Suprapubic skin (tissue), 4 donors: ENCODE data around the gene PTTG1IP.

Experiments
- CTCF ChIP-seq, 2 donors: fragments of 200-600 bp in 1 of 2; fragments of 450-650 bp in 1 of 2; sonication (generic) in 1 of 2; IDR thresholded peaks; one replicate each; pipeline ENCODE4 v1.5.1; 2016 to 2019; ENCODE audit warnings: antibody characterized with exemption in 2 of 2, mild to moderate bottlenecking in 1 of 2, moderate library complexity in 1 of 2
- EP300 ChIP-seq: sonication (generic); formaldehyde crosslinking; IDR thresholded peaks from one replicate; pipeline ENCODE4 v1.6.1; 2017; ENCODE audit warnings: antibody characterized with exemption
- POLR2A ChIP-seq, 2 donors: fragments of 450-650 bp; IDR thresholded peaks; one replicate each; pipeline ENCODE4 v1.6.1; 2017; ENCODE audit warnings: antibody characterized with exemption in 2 of 2, mild to moderate bottlenecking in 2 of 2, moderate library complexity in 2 of 2
- POLR2AphosphoS5 ChIP-seq, 3 donors: sonication (generic); formaldehyde crosslinking; IDR thresholded peaks; one replicate each; pipeline ENCODE4 v1.6.1; 2017; ENCODE audit warnings: antibody characterized with exemption in 3 of 3

DNA sequence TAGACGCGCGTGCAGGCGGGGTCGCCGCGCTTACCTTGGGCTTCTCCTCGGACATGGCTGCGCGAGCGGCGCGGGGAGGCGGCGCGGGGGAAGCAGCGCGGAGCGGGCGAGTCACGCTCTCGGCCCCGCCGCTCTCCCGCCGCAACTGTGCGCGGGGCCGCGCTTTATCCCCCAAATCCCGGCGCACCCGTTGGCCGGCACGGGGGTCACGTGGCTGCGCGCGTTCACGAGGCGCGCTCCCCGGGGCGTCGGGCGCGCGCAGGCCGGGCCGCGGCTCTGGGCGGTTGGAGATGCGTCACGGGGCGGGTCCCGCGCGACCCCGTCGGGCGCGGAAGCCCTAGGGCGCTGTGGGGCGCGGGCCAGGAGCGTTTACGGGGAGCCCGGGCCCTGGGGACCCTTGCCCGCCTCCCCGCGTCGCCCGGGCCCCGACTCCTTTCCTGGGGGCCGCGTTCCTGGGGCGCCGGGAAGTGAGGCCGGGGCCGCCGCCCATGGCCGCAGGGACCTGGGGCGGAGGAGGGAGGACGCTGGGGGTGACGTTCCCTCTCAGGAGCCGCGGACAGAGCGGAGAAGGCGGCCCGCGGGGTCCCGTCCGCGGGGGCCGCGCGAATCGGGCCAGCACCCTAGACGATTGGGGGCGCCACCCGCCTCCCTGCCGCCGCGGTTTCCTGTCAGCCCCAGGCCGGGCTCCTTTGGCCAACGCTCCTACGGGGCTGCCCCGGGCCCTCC is 55.4 kb downstream of the PTTG1IP start, which contains the start of gene SUMO3:
- TF ChIP-seq POLR2A (IDR thresholded peaks at IDR 0.05) (peak; percentile 93 to 96), CTCF (IDR thresholded peaks at IDR 0.05) (no peak), POLR2AphosphoS5 (IDR thresholded peaks at IDR 0.05) (peak in 1 of 3 donors; percentile 4), EP300 (no peak)
